Measurements from ENCODE around the gene MNDA.

DNA sequence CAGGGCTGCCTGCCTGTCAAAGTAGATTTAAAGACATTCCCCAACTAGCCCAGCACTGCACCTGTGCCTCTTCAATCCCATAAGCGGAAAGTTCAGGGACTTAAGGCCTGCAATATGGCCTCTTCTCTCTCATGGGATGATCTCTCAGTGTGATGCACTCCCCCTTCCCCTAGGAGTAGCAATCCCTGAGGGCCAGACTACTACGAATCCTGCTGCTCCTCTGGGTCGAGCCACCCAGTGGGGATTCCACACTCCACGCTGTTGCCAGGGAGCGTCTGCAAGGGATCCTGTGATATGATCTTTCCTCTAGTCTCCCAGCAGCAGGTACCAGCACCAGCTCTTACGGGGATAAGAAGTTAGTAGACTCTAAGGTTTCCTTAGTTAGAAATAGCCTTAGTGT lies 36.9 kb upstream of the MNDA start:
- no peak for TF ChIP-seq POLR2A (IDR thresholded peaks at IDR 0.05)
- no peak for TF ChIP-seq CTCF (IDR thresholded peaks at IDR 0.05)

All from stomach (tissue), 4 donors.